K562 (cell line): Measurements from ENCODE around the gene RIC3. TPM values are rescaled to one million over a fixed set of nuclear protein-coding genes. Genes with fewer than 3 reads are reported as not detected.

Source experiments
- ATAC-seq: fragments of 200-7000 bp; cut with Tn5 transposase; 3 replicates; pipeline ENCODE4 v1.9.1; 2020; ENCODE audit warnings: moderate library complexity
- BruUV-seq: library from RNA; stranded (reverse); fragments of 400-500 nt; replicated peaks from 2 replicates; lab custom pipeline; 2021; lab: Mats Ljungman, UMichigan
- CTCF ChIA-PET: fragments of 300-600 bp; formaldehyde crosslinking; extraction: SDS; loops from one replicate; lab custom pipeline; 2021; ENCODE audit warnings: low intra/inter-chr PET ratio; lab: Yijun Ruan, JAX
- POLR2A ChIA-PET: fragments of 300-600, 350-650 bp; sonication (Branson Sonifier 250); formaldehyde crosslinking; extraction: SDS; loops from one replicate; lab custom pipeline; 2021; ENCODE audit warnings: antibody characterized with exemption, inconsistent platforms; lab: Yijun Ruan, JAX
- DNase-seq, 4 experiments: peaks; one replicate each; pipeline versions ENCODE4 v3.0.0 to v3.0.0-alpha.2; 2011 to 2018; ENCODE audit warnings: low spot score in 3 of 4, mixed read lengths in 3 of 4; ENCODE audit errors: extremely low read depth in 1 of 4
- FAIRE-seq: peaks from 2 replicates; lab custom pipeline; 2011; peaks lifted over from hg19 to GRCh38; lab: Jason Lieb, UNC
- H2AFZ ChIP-seq: 2 replicates; pipeline ENCODE4 v1.6.0; 2011; ENCODE audit warnings: low read depth, low read length, control low read depth, inconsistent platforms
- H3K27ac ChIP-seq: fragments of 200-600 bp; 3 replicates; pipeline ENCODE4 v1.8.0; 2011; ENCODE audit warnings: low read depth, mild to moderate bottlenecking, control low read depth, inconsistent platforms, low read length, moderate library complexity, mixed read lengths; ENCODE audit errors: extremely low read depth
- H3K27me3 ChIP-seq, 2 experiments: fragments of 300-600 bp in 1 of 2; 2 replicates in 1 of 2; 3 replicates in 1 of 2; pipeline versions ENCODE4 v1.6.0 to v1.8.0; 2011; ENCODE audit warnings: inconsistent platforms in 2 of 2, low read length in 2 of 2, mild to moderate bottlenecking in 1 of 2, mixed read lengths in 1 of 2, moderate library complexity in 1 of 2; ENCODE audit not compliant: control insufficient read depth in 2 of 2, insufficient read depth in 2 of 2
- H3K36me3 ChIP-seq: fragments of 300-600 bp; 3 replicates; pipeline ENCODE4 v1.8.0; 2011; ENCODE audit warnings: mild to moderate bottlenecking, low read length, inconsistent platforms; ENCODE audit not compliant: control insufficient read depth, insufficient read depth
- H3K4me1 ChIP-seq, 2 experiments: fragments of 200-600 bp in 1 of 2; replicated peaks in 1 of 2; 2 replicates in 1 of 2; 3 replicates in 1 of 2; pipeline versions ENCODE4 v1.5.1 to v1.8.0; 2011; ENCODE audit warnings: inconsistent platforms in 2 of 2, low read length in 2 of 2, mild to moderate bottlenecking in 1 of 2, mixed read lengths in 1 of 2, moderate library complexity in 1 of 2; ENCODE audit not compliant: control insufficient read depth in 2 of 2, insufficient read depth in 2 of 2
- H3K4me2 ChIP-seq: 2 replicates; pipeline ENCODE4 v1.6.1; 2011; ENCODE audit warnings: low read length, control low read depth, inconsistent platforms, mixed read lengths; ENCODE audit not compliant: insufficient read depth
- H3K4me3 ChIP-seq: fragments of 200-600 bp; sonication (generic), shearing (Covaris generic); 2 replicates; pipeline ENCODE4 v1.5.1; 2016; ENCODE audit warnings: control low read depth, inconsistent platforms
- H3K79me2 ChIP-seq: fragments of 200-600 bp; 3 replicates; pipeline ENCODE4 v1.8.0; 2011; ENCODE audit warnings: low read length, inconsistent platforms; ENCODE audit not compliant: control insufficient read depth, insufficient read depth
- H3K9ac ChIP-seq, 2 experiments: 2 replicates each; pipeline versions ENCODE4 v1.6.0 to v1.6.1; 2011; ENCODE audit warnings: low read depth in 2 of 2, low read length in 2 of 2, control low read depth in 1 of 2, inconsistent platforms in 1 of 2, mild to moderate bottlenecking in 1 of 2, mixed read lengths in 1 of 2; ENCODE audit not compliant: insufficient read depth in 1 of 2
- H3K9me1 ChIP-seq: one replicate; pipeline ENCODE4 v1.6.0; 2011; ENCODE audit warnings: inconsistent platforms, mild to moderate bottlenecking, low read length, moderate library complexity; ENCODE audit not compliant: control insufficient read depth, insufficient read depth
- H3K9me3 ChIP-seq: replicated peaks from 2 replicates; pipeline ENCODE4 v1.5.1; 2011; ENCODE audit warnings: low read depth, low read length, inconsistent platforms; ENCODE audit not compliant: control insufficient read depth, insufficient read depth
- H4K20me1 ChIP-seq: replicated peaks from 2 replicates; pipeline ENCODE4 v1.6.1; 2011; ENCODE audit warnings: low read length, inconsistent platforms, mixed read lengths; ENCODE audit not compliant: control insufficient read depth, insufficient read depth
- CHD1 ChIP-seq: fragments of 200-600 bp; sonication (generic); IDR thresholded peaks from one replicate; pipeline ENCODE4 v1.6.1; 2012; ENCODE audit warnings: mild to moderate bottlenecking, moderate library complexity, low read length, inconsistent platforms
- CTCF ChIP-seq, 3 experiments: IDR thresholded peaks in 2 of 3; conservative IDR thresholded peaks in 1 of 3; 2 replicates each; pipeline ENCODE4 v1.5.1; 2011 to 2012; ENCODE audit warnings: low read length in 3 of 3, mild to moderate bottlenecking in 3 of 3, control low read depth in 2 of 3, improper control_type of control experiment in 1 of 3, inconsistent platforms in 1 of 3, low read depth in 1 of 3, mixed read lengths in 1 of 3, moderate library complexity in 1 of 3; ENCODE audit not compliant: insufficient read depth in 2 of 3
- MCM2 ChIP-seq: fragments of 450-650 bp; IDR thresholded peaks from 2 replicates; pipeline ENCODE4 v1.6.1; 2017; ENCODE audit warnings: low read depth, mild to moderate bottlenecking
- RAD21 ChIP-seq, 2 experiments: fragments of 250-450 bp in 1 of 2; fragments of 450-650 bp in 1 of 2; sonication (Bioruptor Pico) in 1 of 2; formaldehyde crosslinking in 1 of 2; IDR thresholded peaks in 1 of 2; conservative IDR thresholded peaks in 1 of 2; 2 replicates each; pipeline versions ENCODE4 v1.4.0 to v1.8.0; 2020 to 2022; ENCODE audit warnings: mild to moderate bottlenecking in 2 of 2, moderate library complexity in 1 of 2
- SMARCA5 ChIP-seq: fragments of 450-650 bp; IDR thresholded peaks from 2 replicates; pipeline ENCODE4 v1.6.1; 2016
- SMC3 ChIP-seq: conservative IDR thresholded peaks from 2 replicates; pipeline ENCODE4 v1.6.1; 2011; ENCODE audit warnings: low read depth, low read length, improper control_type of control experiment; ENCODE audit not compliant: insufficient read depth
- USF2 ChIP-seq: sonication (generic); formaldehyde crosslinking; IDR thresholded peaks from 2 replicates; pipeline ENCODE4 v1.5.0; 2020; ENCODE audit warnings: missing genetic modification reagents
- ZBTB8A ChIP-seq: fragments of 450-650 bp; IDR thresholded peaks from 2 replicates; pipeline ENCODE4 v1.6.1; 2018; ENCODE audit warnings: mild to moderate bottlenecking, moderate library complexity; ENCODE audit not compliant: partially characterized antibody
- ZNF699 ChIP-seq: fragments of 250-450 bp; sonication (Bioruptor Pico); IDR thresholded peaks from 2 replicates; pipeline ENCODE4 v1.8.0; 2021; ENCODE audit warnings: mild to moderate bottlenecking, moderate library complexity; ENCODE audit not compliant: insufficient replicate concordance
- WGBS: fragments of 100-300 bp; shearing (Covaris generic); methylation state at CpG from one replicate; pipeline ENCODE4 v1.1.6; 2016; ENCODE audit warnings: low coverage, mixed read lengths; ENCODE audit not compliant: insufficient coverage; ENCODE audit errors: missing lambda C conversion rate; 5-methylcytosine and 5-hydroxymethylcytosine counted together
- in situ Hi-C: fragments of 300-500 bp; cut with MboI; formaldehyde crosslinking; loops from 4 replicates; pipeline ENCODE4 v1.15.0; 2018; ENCODE audit warnings: inconsistent platforms, mixed read lengths
- intact Hi-C: fragments of 100-400 bp; cut with micrococcal nuclease; formaldehyde crosslinking; loops from 2 replicates; pipeline ENCODE4 v1.14.2; 2022
- polyA plus RNA-seq, 8 experiments: library from polyadenylated mRNA; depleted of rRNA in 4 of 8; stranded (reverse) in 5 of 8; unstranded in 3 of 8; fragments of >200 nt; fragmentation: Nextera tagmentation in 2 of 8; fragmentation: Illumina TruSeq in 1 of 8; extraction: Ambion mirVana in 2 of 8; extraction: Trizol in 1 of 8; gene quantifications; 2 replicates each; pipeline versions ENCODE4 v1.2.1 to v1.2.3, GENCODE V29; 2011 to 2014; ENCODE audit warnings: inconsistent platforms in 1 of 8, missing spikeins in 1 of 8
- total RNA-seq, 7 experiments: library from RNA; depleted of rRNA in 6 of 7; stranded (reverse); fragments of >200 nt in 6 of 7; fragmentation: Illumina TruSeq in 2 of 7; extraction: Trizol in 2 of 7; gene quantifications; 2 replicates each; pipeline versions ENCODE4 v1.2.1 to v1.2.3, GENCODE V29; 2011 to 2021; ENCODE audit warnings: low replicate concordance in 1 of 7

RIC3 gene
- total and polyA plus RNA-seq, 9 of the 15 experiments (the other 6 are each of a cell fraction or from before 2014, with no cell fraction given): 0.03 to 0.16 (median 0.05) TPM; not detected in 4

GRCh38 chr11:8090756-8091155, 78.1 kb downstream of the RIC3 start:
- Histone ChIP-seq H3K36me3 (no peaks in the 10 kb centered on the region), H3K9ac (no peak overlapping the region), H3K9me1 (no peaks in the 10 kb centered on the region), H3K4me3 (no peak overlapping the region), H3K9me3 (no peaks in the 10 kb centered on the region), H3K79me2 (no peaks in the 10 kb centered on the region), H3K4me1 (peaks cover 0 to 3% of the 10 kb centered on the region in 2 experiments; a peak in 2 of 5 replicates), H3K27ac (no peak overlapping the region), H3K4me2 (no peak overlapping the region), H2AFZ (no peak overlapping the region), H4K20me1 (no peaks in the 10 kb centered on the region), H3K27me3 (peaks cover 0 to 58% of the 10 kb centered on the region in 2 experiments; a peak in 3 of 5 replicates)
- WGBS: 0% methylated on average over 5 of the region's 5 CpGs
- intact Hi-C loops (loop anchor here (2.0 to 10.0 kb wide), 3 partner anchors 198 to 993 kb away; partner anchors contain the start of gene OVCH2), in situ Hi-C loops (loop anchor here (10.0 kb wide), 1 partner anchor 196 kb away; no protein-coding TSS in a partner anchor)
- ATAC-seq (peak; percentile 47; the same call in 2 of the 3 replicates), DNase-seq (peak; percentile 22 to 48 (median 46)), FAIRE-seq (no peak)
- ChIA-PET CTCF (interaction anchor here (0.5 to 1.6 kb wide), 5 partner anchors 35 to 198 kb away, joined by 3 to 6 read pairs (median 3); no protein-coding TSS in a partner anchor), POLR2A (interaction anchor here (0.6 kb wide), 2 partner anchors 56 to 112 kb away, joined by 3 read pairs; no protein-coding TSS in a partner anchor)
- no TSS peak for BruUV-seq
- TF ChIP-seq CHD1 (no peak), MCM2 (no peak), ZBTB8A (no peak), USF2 (CRISPR knock-in tag) (no peak), CTCF (IDR thresholded peaks at IDR 0.05 in 2 of 3, conservative IDR thresholded peaks at IDR 0.05 in 1 of 3; ENCODE audit: insufficient read depth in 2 of 3, low read depth in 1 of 3, low read length in 3 of 3) (peak; percentile 42 to 67 (median 58); a peak in 5 of 6 replicates), RAD21 (CRISPR knock-in tag; conservative IDR thresholded peaks at IDR 0.05 in 1 of 2, IDR thresholded peaks at IDR 0.05 in 1 of 2) (peak; percentile 43 to 53), SMC3 (0 out of 2 replicates have a peak, but pooled peaks have one; percentile 5), ZNF699 (CRISPR knock-in tag) (no peak), SMARCA5 (no peak)
